GM12878 (cell line): ENCODE data around the gene PRDM15. TPM values are rescaled to one million over a fixed set of nuclear protein-coding genes. Genes with fewer than 3 reads are reported as not detected.

Experiments used
- CBX5 ChIP-seq: sonication (generic); IDR thresholded peaks from 2 replicates; pipeline ENCODE4 v1.6.1; 2016; ENCODE audit warnings: low read depth, moderate library complexity, mild to moderate bottlenecking, inconsistent platforms
- CREM ChIP-seq: IDR thresholded peaks from 2 replicates; pipeline ENCODE4 v1.6.1; 2014; ENCODE audit warnings: antibody characterized with exemption, low read depth
- EGR1 ChIP-seq, 2 experiments: IDR thresholded peaks; 1 replicate in 1 of 2; 2 replicates in 1 of 2; pipeline ENCODE4 v1.6.1; 2011 to 2012; ENCODE audit warnings: low read depth in 2 of 2, low read length in 2 of 2, borderline replicate concordance in 1 of 2, mild to moderate bottlenecking in 1 of 2, moderate library complexity in 1 of 2
- IRF4 ChIP-seq: IDR thresholded peaks from 2 replicates; pipeline ENCODE4 v1.6.1; 2011; ENCODE audit warnings: low read depth, low read length
- NR2C2 ChIP-seq: IDR thresholded peaks from 2 replicates; pipeline ENCODE4 v1.6.1; 2011; ENCODE audit warnings: borderline replicate concordance, low read depth; ENCODE audit not compliant: control insufficient read depth, insufficient read length
- POU2F2 ChIP-seq: IDR thresholded peaks from 3 replicates; pipeline ENCODE4 v1.6.1; 2011; ENCODE audit warnings: low read depth, mild to moderate bottlenecking, low read length, borderline replicate concordance
- RUNX3 ChIP-seq: IDR thresholded peaks from 2 replicates; pipeline ENCODE4 v1.6.1; 2012; ENCODE audit warnings: low read length, inconsistent platforms
- SMARCA5 ChIP-seq: fragments of 450-650 bp; IDR thresholded peaks from 2 replicates; pipeline ENCODE4 v1.6.1; 2017; ENCODE audit warnings: mild to moderate bottlenecking
- SP1 ChIP-seq: IDR thresholded peaks from one replicate; pipeline ENCODE4 v1.6.1; 2011; ENCODE audit warnings: low read depth, low read length
- TCF3 ChIP-seq: IDR thresholded peaks from 2 replicates; pipeline ENCODE4 v1.6.1; 2012; ENCODE audit warnings: low read depth, mild to moderate bottlenecking, low read length, borderline replicate concordance; ENCODE audit not compliant: insufficient read depth
- ZNF622 ChIP-seq: fragments of 450-650 bp; IDR thresholded peaks from 2 replicates; pipeline ENCODE4 v1.6.1; 2017; ENCODE audit warnings: mild to moderate bottlenecking, inconsistent platforms
- polyA plus RNA-seq, 11 experiments: library from polyadenylated mRNA; depleted of rRNA in 4 of 11; unstranded in 6 of 11; stranded (reverse) in 5 of 11; fragments of >200 nt; fragmentation: Nextera tagmentation in 4 of 11; fragmentation: Illumina TruSeq in 1 of 11; extraction: Ambion mirVana in 4 of 11; extraction: Trizol in 1 of 11; gene quantifications; 1 replicate in 1 of 11; 2 replicates in 10 of 11; pipeline versions ENCODE4 v1.2.1 to v1.2.3, GENCODE V29; 2011 to 2016; ENCODE audit warnings: inconsistent platforms in 2 of 11, missing spikeins in 2 of 11, low read depth in 1 of 11
- total RNA-seq, 4 experiments: library from RNA; depleted of rRNA in 3 of 4; stranded (reverse); fragments of >200 nt in 3 of 4; fragmentation: Illumina TruSeq in 1 of 4; extraction: Trizol in 1 of 4; gene quantifications; 2 replicates each; pipeline versions ENCODE4 v1.2.1 to v1.2.3, GENCODE V29; 2013 to 2021
- TF ChIP-seq, protein P1 (sequence below): fragments of 450-650 bp; formaldehyde crosslinking; IDR thresholded peaks from 2 replicates; pipeline ENCODE4 v1.4.0; 2022; ENCODE audit warnings: mild to moderate bottlenecking, moderate library complexity

The PRDM15 gene
- total and polyA plus RNA-seq, 10 of the 15 experiments (the other 5 are each of a cell fraction or from before 2014, with no cell fraction given), result 2.2 to 16.0 (median 8.6) TPM

DNA sequence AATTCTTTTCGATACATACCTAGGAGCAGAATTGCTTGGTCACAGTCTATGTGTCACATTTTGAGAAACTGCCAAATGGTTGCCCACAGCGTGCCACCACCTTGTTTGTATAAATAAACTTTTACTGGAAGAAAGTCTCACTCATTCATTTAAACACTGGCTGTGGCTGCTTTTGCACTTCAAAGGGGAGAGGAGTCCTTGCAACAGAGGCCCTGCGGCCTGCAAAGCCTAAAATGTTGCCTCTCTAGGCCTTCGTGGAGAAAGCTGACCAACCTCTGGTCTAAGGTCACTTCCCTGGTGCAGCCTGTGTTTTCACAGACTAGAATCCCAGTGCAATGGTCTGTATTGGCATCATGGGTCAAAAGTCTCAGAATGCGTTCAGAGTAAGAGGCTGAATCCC, 120.6 kb downstream of the PRDM15 start (continued):
- TF ChIP-seq CBX5 (no peak), ZNF622 (no peak), RUNX3 (no peak), EGR1 (IDR thresholded peaks at IDR 0.05; ENCODE audit: borderline replicate concordance in 1 of 2, low read depth in 2 of 2, low read length in 2 of 2) (no peak), SMARCA5 (no peak), NR2C2 (no peak), IRF4 (no peak), TCF3 (no peak), CREM (no peak), POU2F2 (no peak), SP1 (no peak)
- TF ChIP-seq, protein P1, sequence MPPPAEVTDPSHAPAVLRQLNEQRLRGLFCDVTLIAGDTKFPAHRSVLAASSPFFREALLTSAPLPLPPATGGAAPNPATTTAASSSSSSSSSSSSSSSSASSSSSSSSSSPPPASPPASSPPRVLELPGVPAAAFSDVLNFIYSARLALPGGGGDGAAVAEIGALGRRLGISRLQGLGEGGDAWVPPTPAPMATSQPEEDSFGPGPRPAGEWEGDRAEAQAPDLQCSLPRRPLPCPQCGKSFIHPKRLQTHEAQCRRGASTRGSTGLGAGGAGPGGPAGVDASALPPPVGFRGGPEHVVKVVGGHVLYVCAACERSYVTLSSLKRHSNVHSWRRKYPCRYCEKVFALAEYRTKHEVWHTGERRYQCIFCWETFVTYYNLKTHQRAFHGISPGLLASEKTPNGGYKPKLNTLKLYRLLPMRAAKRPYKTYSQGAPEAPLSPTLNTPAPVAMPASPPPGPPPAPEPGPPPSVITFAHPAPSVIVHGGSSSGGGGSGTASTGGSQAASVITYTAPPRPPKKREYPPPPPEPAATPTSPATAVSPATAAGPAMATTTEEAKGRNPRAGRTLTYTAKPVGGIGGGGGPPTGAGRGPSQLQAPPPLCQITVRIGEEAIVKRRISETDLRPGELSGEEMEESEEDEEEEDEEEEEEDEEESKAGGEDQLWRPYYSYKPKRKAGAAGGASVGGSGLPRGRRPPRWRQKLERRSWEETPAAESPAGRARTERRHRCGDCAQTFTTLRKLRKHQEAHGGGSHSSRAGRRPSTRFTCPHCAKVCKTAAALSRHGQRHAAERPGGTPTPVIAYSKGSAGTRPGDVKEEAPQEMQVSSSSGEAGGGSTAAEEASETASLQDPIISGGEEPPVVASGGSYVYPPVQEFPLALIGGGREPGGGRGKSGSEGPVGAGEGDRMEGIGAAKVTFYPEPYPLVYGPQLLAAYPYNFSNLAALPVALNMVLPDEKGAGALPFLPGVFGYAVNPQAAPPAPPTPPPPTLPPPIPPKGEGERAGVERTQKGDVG (CRISPR knock-in tag), result no peak
- TF ChIP-seq, all 136 proteins: peak for 0
